Fibroblast of skin of right quadriceps (primary cell): Measurements from ENCODE around the gene DVL1.
A peak's percentile ranks its signal among the peaks of the same experiment; 100 is the strongest.

ENCODE experiments used
- DNase-seq: peaks from one replicate; pipeline ENCODE4 v3.0.0-alpha.2; 2013

DVL1 gene

GRCh38 chr1:1309251-1310108, 39.7 kb downstream of the DVL1 start:
- no peak for DNase-seq

GRCh38 chr1:1308756-1309250, 40.4 kb downstream of the DVL1 start:
- DNase-seq: no peak

- peak; percentile 94 for DNase-seq
These were observed 41.1 kb downstream of the DVL1 start, which contains the start of the genes ACAP3 and PUSL1 for GRCh38 chr1:1307923-1308755. Gene ACAP3, minus strand, starts transcription at chr1:1307930. Its CDS starts 115 bp downstream, at chr1:1307815. Gene PUSL1, plus strand, starts transcription at chr1:1308597. Its CDS starts 47 bp downstream, at chr1:1308644.

DNA sequence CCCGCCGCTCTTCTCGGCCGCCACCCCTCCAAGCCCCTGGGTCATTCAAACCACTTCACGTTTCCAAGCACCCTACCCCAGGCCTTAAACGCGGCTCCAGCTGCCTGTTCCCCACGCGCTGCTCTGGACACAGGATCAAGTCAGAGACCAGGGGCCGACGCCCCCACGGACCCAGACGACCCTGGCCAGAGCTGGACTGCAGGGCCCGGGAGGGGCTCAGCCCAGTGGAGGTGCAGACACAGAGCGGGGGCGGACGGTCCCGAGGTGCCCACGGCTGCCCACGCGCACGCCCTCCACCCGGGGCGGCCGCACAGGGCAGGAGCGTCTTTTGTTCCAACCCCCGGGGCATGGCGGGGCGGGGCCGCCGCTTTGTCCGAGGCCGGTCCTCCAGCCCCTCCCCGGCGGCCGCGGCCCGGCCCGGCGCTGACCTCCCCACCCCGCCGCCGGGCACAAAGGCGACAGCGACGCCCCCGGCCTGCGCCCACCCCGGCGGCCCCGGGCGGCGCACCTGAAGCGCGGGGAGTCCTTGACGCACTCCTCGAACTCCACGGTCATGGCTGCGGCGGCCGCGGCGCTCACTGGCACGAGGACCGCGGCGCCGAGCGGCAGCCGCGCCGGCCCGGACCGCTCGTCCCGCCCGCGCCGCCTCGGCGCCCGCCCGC, 41.8 kb downstream of the DVL1 start:
- DNase-seq: no peak

GRCh38 chr1:1306661-1307260, 42.5 kb downstream of the DVL1 start:
- DNase-seq: no peak

GRCh38 chr1:1306070-1306660, 43.1 kb downstream of the DVL1 start:
- peak; percentile 22 for DNase-seq

DNA sequence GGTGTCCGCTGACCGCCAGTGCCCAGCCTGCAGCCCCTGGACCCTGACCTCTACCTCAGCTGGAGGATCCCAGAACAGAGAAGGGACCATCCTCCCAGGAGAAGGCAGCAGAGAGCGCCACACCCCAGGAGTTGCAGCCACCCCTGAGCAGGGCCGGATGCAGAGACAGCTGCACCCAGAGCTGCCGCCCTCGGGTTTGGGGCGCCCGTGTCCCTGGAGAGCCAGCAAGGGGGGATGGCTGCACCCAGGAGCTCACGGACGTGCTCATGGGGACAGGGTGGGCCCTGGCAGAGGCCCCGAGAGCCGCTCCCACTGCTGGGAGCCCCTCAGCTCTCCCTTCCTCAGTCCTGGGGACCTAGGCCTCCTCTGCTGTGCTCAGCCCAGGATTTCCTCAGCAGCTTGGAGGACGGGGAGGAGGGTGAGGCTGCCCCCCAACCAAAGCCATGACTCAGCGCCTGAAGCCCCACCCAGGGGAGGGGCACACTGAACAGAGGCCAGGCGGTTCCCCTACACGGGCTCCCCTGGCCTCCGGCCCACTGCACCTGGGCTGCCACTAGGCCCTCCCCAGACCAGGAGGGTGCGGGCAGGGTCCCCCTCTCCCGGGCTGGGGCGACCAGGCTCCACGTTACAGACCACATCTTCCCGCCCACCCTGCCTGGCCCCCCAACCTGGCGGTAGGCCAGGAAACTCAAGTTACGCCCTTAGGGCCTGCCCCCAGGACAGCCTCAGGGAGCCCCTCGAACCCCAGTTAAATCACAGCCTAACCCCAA, 43.7 kb downstream of the DVL1 start:
- peak; percentile 79 for DNase-seq

DNA sequence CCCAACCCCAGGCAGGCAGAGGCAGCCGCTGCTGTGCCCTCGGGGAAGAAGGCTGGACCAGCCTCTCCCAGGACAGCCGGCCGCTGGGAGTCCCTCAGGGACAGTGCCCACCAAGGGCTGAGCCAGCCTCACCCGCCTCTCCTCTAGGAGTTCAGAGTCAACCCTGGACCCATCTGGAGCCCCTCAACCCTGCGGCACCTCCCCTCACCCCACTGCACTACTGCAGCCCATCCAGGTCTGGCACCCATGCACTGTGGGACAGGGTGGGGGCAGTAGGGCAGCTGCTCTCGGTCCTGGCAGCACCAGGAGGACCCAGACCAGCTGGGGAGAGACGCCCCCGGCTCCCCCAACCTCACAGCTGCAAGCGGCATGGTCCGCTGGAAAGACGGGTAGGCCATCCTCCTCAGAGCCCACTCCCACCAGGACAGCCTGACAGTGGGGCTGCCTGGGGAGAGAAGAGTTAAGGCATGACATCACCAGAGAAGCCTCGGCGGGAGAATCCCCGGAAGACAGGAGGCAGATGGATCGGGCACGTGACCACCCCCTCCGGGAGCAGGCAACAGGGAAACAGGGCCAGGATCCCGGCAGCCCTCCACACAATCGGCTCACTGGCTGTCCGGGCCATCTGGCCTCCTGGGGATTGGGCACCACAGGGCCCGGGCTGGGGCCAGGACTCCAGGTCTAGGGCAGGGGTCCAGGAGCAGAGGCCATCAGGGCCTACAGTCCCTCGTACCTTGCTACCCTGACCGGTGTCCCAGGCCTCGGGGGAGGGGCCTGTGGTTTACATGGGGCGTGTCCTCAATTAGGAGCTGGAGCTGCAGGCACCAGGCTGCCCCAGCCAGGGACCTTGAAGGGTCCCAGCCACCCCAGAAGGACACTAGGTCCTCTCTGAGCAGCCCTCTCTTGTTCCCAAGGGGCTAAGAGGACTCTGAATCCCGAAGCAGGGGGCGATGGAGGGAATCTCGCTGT, 44.6 kb downstream of the DVL1 start:
- peak; percentile 82 for DNase-seq

GRCh38 chr1:1303736-1304135, 45.5 kb downstream of the DVL1 start:
- no peak for DNase-seq

GRCh38 chr1:1302951-1303509, 46.2 kb downstream of the DVL1 start:
- no peak for DNase-seq

GRCh38 chr1:1302006-1302430, 47.2 kb downstream of the DVL1 start:
- DNase-seq: no peak

- DNase-seq: no peak
These were observed 48.9 kb downstream of the DVL1 start for GRCh38 chr1:1300352-1300739.

DNA sequence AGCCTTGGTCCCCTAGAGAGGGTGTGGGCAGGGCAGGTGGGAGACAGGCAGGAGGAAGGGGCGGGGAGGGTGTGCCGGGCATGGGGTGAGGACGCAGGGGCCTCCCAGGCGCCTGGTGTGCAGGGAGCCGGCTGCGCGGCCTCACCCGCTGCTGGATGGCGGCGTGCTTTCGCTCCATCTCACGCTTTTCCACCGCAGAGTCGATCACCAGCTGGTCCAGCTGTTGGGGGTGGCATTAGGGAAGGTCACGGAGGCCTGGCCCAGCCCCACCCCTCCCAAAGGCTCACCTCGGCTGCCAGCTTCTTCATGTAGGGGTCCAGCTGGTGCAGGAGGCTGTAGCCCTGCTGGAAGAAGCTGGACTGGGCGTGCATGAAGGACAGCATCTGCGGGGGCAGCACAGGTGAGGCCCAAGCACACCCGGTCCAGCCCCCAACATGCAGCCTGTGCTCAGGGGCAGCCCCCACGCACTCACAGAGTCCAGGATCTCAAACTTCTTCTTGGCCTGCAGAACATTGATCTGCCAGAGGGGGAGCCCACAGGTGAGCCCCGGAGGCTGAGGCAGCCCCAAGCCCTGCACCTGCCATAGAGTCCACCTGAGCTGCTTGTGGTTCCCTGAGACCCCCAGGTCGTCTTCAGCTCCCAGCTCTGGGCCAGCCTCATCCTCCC, 49.4 kb downstream of the DVL1 start:
- DNase-seq: no peak

DNA sequence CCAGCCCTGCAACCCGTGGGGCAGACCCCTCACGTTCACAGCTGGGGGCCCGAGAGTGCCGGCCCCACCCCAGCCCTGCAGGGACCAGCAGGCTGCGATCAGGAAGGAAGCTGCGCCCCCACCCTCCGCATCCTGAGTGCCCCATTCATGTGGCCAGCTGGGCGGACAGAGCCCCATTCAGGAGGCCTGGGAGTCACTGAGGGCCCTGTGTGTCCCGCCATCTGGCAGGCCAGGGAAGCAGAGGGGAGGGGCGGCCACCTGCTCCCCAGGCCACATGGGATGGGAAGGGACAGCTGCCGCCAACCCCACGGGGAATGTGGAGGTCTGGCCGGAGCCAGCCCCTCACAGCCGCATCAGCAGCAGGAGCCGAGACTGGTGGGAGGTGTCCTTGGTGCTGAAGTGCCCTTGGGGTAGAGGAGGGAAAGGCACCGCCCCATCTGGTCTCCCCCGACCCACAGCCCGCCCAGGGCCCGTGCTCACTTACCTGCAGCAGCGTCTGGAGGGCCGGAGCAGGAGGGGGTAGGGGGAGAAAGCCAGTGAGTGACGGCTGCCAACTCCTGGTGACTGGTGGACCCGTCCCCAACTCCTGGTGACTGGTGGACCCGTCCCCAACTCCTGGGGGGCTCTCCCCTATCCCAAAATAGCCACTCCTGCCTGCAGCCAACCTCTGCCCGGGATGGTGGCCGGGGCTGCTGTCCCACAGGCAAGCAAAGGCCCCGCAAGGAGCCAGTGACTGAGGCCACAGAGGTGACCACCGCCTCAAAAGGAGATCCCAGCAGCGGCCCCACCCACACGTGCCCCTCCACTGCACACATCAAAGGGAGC, 50.1 kb downstream of the DVL1 start:
- DNase-seq: peak; percentile 12

GRCh38 chr1:1297802-1298424, 51.3 kb downstream of the DVL1 start:
- no peak for DNase-seq

- DNase-seq: no peak
These were observed 52.9 kb downstream of the DVL1 start for GRCh38 chr1:1296070-1297061.
